ENCODE results near the gene RBFA.
"Not testable (repeated sequence)": the region's sequence is repeated elsewhere in the genome, so short reads cannot be mapped to it uniquely, and the experiment has no call there.

Gene RBFA, protein sequence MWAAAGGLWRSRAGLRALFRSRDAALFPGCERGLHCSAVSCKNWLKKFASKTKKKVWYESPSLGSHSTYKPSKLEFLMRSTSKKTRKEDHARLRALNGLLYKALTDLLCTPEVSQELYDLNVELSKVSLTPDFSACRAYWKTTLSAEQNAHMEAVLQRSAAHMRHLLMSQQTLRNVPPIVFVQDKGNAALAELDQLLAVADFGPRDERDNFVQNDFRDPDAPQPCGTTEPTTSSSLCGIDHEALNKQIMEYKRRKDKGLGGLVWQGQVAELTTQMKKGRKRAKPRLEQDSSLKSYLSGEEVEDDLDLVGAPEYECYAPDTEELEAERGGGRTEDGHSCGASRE

DNA sequence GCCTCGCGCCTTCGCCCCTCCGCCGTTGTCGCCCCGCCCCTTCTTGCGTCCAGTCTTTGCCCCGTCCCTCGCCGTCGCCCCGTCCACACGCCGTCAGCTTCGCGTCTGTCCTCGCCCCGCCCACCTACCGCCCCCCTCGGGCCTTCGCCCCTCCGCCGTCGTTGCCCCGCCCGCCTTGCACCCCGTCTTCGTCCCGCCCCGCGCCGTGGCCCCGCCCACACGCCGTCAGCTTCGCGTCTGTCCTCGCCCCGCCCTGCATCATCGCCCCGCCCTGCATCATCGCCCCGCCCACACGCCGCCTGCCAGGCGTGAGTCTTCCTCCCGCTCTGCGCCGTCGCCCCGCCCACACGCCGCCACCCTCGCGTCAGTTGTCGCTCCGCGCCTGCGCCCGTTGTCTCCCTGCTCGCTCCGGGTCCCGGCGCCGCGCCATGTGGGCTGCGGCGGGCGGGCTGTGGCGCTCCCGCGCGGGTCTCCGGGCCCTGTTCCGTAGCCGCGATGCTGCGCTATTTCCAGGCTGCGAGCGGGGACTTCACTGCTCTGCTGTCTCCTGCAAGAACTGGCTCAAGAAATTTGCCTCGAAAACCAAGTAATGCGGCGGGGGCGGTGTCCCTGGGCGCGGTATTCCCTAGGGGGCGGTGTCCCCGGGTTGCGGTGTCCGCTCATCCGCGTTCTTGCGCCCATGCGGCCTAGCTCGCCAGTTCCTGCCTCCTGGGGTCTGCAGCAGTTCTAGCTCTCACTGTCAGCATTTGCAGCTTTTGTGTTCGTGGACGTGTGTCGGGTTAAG, at the start of gene RBFA:
TSS of gene RBFA (plus strand) at position 367 of the 784 bp plus-strand sequence. CDS start at position 429, 62 bp downstream.
- peak; percentile 95 for DNase-seq (ENCODE audit: low spot score)

DNA sequence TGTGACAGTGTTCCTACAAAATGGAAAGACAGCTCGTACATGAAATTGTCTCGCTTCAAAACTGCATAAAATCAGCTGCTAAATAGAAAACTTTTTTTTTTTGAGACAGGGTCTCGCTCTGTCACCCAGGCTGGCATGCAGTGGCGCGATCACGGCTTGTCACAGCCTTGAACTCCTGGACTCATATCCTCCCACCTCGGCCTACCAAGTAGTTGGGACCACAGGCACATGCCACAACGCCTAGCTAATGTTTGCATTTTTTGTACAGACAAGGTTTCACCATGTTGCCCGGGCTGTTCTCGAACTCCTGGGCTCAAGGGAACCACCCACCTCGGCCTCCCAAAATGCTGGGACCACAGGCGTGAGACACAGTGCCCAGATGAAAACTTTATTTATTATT, 49.1 kb upstream of the RBFA start:
- DNase-seq (ENCODE audit: low spot score): no peak

DNA sequence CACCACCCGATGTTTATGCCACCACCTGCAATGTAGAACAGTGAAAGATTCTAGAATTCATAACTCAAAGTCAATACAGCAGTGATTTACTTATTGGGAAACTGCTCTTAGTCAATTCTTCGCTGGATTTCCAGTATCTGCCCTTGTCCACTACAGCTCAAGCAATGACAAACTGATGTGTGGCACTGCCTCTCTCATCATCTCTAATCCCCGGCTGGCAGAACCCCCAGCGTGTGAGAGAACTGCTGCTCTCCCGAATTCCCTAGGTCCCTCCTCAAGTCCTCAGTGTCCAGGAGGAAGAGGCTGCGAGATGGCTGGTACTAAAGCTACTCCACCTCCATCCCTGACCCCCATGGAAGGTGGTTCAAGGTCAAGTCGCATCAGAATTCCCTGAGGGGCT, 47.5 kb upstream of the RBFA start:
- DNase-seq (ENCODE audit: low spot score): no peak

DNA sequence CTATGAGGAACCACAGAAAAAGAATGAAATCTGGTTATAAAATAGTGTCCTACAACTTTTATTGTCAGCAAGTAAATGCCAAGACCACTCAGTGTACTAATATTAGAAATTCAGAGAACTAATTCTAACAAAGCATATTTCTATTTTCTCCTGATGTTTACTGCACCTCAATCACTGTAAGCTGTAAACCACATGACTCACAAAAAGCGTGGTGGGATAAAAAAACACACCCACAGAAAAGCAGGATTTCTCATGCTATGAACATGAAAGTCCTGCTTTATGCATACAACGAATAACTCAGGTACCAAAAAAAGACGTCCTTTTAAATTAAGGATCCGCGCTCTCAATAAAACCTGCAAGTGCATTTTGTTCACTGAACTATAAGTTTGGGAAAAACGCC, 46.7 kb upstream of the RBFA start:
- DNase-seq (ENCODE audit: low spot score): no peak

DNA sequence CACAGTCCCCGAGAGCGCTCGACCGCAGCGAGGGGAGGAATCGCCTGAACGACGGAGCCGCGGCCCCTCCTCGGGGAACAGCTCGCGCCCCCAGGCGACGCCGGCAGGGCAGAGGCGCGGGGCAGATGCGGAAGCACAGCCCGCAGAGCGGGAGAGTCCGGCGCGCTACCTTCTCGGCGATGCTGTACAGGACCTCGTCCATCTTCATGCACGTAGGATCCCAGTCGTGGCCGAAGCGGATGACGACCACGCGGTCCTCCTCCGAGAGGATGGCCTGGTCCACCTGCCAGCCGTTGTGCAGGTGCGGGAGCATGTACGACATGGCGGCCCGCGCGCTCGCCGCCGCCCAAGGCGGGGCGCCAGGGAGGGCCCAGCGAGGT, 46.2 kb upstream of the RBFA start:
- DNase-seq (ENCODE audit: low spot score): peak; percentile 84

DNA sequence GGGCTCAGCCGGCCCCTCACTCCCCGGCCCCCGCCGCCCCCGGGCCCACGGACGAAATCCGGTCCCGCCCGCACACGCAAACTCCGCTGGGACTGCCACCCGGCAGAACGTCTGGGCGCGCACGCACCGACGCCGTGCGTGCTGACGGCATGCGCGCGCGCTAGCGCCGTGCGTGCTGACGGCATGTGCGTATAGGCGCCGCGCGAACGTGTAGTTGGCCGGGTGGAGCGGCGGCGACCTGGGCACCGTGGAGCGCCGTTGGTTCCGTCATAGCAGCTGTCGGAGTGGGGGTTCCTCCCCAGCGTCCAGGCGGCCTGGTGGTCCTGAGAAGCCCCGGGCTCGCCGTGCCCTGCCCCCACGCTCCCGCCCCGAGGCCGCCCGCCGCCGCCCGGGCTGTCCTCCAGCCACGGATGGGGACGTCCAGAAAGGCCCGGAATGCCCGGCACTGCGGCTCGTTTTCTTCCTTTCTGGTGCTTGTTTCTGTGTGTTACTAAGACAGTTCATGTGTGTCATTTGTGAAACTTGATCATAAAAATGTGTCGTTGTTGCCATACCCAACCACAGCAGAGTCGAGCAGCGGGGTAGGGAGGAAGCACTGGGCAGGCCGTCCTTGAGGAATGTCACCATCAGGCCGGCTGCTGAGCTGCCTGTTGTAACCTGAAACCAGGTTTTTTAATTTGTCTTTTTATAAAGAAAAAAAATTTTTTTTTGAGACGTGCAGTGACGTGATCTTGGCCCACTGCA, 45.6 kb upstream of the RBFA start, which contains the start of gene TXNL4A:
TSS of gene TXNL4A (minus strand) at position 113 of the 744 bp plus-strand sequence. CDS start 171 bp downstream, outside the sequence.
- DNase-seq (ENCODE audit: low spot score): peak; percentile 88

DNA sequence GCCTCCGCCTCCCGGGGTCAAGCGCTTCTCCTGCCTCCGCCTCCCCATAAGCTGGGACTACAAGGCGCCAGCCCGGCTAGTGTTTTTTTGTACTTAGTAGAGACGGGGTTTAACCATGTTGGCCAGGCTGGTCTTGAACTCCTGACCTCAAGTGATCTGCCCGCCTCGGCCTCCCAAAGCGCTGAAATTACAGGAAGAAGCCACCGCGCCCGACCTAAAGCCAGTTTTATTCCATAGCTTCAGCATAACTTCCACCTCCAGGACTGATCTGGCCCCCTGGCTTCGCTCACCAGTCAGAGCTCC, 45.1 kb upstream of the RBFA start:
- no peak for DNase-seq (ENCODE audit: low spot score)

DNA sequence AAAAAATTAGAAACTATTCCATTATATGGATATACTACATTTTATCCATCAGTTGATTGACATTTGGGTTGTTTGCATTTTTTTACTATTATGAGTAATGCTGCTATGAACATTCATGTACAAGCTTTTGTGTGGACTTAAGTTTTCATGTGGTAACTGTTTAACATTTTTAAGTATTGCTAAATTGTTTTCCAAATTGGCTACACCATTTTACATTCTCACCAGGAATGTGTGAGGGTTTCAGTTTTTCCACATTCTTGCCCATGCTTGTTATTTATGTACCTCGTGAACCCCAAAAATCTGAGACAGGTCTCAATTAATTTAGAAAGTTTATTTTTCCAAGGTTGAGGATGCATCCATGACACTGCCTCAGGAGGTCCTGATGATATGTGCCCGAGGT, 42.7 kb upstream of the RBFA start:
- no peak for DNase-seq (ENCODE audit: low spot score)

DNA sequence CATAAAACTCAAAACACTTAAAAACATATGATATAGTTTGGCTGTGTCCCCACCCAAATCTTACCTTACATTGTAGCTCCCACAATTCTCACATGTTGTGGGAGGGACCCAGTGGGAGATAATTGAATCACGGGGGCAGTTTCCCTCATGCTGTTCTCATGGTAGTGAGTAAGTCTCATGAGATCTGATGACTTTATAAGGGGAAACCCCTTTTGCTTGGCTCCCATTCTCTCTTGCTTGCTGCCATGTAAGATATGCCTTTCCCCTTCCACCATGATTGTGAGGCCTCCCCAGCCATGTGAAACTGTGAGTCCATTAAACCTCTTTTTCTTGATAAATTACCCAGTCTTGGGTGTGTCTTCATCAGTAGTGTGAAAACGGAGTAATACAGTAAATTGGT, 34.5 kb upstream of the RBFA start:
- DNase-seq (ENCODE audit: low spot score): not testable (repeated sequence)

DNA sequence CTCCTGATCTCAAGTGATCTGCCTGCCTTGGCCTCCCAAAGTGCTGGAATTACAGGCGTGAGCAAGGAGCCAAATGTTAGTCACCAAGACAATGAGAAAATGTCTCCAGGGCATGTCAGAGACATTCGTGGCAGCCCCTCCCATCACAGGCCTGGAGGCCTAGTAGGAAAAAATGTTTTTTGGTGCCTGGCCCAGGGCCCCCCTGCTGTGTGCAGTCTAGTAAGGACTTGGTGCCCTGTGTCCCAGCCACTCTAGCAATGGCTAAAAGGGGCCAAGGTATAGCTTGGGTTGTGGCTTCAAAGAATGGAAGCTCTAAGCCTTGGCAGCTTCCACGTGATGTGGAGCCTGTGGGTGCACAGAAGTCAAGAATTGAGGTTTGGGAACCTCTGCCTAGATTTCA, 33.4 kb upstream of the RBFA start:
- no peak for DNase-seq (ENCODE audit: low spot score)

DNA sequence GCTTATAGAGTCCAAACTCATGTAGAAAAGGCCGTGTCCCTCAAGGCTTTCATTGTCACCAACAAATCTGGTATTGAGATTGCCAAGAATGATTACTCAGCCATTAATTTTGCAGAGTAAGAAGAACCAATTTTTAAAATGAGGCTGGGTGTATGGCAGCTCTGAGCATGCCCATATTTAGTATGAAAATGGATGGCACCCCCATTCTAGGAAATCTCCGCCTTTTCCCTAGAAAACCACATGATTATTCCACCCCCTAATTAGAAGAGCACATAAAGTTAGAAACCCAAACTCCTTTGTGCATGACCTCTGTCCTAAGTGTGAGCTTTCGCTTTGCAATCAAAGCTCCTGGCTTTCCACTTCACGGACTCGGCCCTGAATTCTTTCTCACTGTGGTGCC, 31.8 kb upstream of the RBFA start:
- DNase-seq (ENCODE audit: low spot score): no peak

DNA sequence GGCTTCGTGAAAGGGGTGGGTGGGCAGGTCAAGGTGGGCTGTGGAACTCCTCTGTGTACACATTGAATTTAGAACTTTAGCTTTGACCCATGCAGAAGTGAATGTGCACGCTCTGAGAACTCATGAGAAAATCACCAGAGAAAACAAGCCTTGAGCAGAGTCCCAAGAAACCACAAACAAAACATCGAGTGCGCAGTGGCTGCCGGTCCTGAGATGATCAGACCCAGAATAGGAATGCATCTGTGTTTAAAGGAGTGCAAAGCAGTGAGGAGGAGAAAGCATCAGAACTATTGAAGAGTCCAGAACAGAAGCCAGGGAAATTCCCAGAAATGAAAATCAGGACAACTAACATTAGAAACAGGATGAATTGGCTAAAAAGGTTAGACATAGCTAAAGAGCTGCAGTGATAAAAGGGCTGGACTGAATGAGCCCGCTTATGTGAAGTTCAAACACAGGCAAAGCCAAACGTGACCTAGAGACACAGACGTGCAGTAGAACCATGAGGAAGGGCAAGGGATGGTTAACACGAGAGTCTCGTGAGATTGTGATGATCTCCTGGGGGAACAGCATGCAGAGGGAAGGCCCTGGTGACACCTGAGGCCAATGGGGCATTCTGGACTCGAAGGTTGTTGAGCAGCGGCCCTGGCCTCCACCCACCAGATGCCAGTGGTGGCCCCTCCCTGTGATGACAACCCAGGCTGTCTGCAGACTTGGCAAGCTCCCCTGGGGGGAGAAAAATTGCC, 29.5 kb upstream of the RBFA start:
- no peak for DNase-seq (ENCODE audit: low spot score)

DNA sequence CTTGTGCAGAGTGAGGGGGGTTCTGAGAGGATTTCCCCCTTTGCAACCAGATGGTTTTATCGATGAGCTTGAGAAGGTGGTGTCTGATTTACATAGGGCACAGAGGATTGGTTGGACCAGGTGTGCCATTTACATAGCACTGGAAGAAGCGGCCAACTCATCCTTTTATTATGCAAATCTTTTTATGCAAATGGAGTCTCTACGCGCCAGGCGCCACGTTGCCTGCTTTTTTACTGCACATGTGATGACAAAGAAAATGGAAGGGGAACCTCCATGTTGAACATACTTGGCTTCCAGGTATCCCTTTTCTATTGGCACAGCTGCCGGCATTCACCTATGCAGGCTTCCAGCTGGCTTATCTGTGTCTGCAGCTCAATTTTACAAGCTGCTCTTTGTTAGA, 27.5 kb upstream of the RBFA start:
- DNase-seq (ENCODE audit: low spot score): no peak

DNA sequence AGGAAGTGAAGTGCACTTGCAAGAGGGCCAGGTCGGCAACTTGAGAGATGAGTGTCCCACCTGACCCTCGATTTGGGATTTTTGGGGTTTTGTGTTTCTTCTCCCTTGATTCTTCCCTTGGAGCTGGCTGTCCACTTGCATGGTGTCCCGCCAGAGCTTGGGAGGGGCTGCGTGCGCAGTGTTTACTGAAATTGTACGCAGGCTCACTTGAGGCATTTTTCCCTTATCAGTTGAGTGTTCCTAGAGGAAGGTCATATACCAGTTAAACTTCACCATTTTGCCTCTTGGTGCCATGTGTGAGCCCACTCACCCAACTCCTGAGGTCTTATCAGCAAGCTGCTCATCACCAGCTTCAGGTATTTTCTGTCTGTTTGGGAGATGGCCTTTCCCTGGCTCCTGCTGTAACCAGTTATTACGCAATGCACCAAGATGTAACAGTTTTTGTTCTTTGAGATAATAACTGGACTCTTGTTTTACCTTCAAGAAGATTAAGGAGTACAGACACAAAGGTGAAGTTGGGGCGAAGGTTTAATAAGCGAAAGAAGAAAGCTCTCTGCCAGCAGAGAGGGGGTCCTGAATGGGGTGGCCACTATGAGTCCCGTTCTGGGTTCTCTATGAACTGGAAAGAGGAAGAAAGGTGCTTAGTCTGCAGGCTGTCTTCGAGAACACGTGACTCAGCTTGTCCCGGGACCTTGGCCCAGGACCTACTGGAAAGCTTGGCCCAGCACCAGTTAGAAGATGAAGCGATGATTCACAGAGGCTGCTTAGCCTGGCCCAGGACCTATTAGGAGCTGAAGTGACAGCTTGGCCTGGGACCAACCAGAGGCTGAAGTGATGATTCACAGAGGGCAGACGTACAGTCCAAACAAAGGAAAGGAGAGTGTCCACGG, 24.3 kb upstream of the RBFA start:
- DNase-seq (ENCODE audit: low spot score): no peak

DNA sequence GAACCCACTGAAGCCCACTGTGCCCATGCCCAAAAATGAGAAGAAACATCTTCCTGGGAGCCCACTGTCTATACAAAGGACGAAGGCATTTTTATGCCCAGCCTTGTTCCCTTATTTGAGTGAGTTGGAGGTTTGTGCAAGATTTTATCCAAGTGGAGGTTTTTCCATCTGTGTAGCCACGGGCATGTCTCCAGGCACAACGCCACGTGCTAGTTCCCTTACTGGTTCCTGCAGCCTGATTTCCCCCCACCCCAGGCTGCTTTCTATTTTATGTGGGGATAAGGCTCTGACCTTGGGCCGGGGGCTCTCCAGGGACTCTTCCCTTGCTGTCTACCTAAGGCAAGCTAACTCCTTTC, 23.7 kb upstream of the RBFA start:
- DNase-seq (ENCODE audit: low spot score): no peak

DNA sequence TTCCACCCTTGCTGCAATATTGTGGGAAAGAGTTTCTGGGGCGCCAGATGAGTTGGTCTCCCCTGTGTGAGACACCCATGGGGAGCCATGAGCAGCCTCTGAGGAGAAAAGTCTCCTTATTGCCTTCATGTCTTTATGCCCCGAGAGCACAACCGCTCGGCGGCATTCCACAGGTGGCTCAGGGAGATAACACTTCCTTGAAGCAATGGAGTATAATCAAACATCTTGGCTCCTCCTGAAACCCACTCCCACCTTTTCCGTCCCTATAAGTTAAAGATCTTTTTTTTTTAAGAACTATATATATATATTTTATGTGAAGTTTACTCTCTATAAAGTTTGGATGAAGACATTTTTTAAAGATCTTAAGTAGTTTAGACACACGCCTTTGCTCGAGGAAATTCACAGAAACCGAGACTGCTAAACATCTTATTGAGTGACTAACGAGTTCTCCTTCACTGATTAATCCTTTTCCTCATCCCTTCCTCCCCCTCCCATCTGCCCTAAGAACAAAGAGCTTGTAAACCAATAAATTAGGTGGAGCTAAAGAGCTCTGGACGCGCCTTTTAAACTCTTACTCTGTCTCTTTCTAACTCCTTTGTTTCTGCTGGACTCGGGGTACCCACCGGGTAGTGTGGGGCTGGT, 22.6 kb upstream of the RBFA start:
- DNase-seq (ENCODE audit: low spot score): not testable (repeated sequence)

DNA sequence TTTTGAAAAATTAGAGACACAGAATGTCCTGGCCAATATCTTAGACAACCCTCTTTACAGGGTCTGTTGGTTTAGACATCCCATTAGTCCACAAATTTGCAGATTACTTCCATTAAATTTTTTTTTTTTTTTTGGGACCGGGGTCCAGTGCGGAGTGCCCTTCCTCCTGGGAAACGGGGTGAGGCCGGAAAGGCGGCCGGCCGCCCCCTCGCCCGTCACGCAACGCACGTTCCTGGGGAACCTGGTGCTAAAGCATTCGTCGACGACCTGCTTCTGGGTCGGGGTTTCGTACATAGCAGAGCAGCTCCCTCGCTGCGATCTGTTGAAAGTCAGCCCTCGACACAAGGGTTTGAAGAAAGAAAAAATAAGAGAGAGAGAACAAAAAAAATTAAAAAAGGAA, 21.5 kb upstream of the RBFA start:
- no peak for DNase-seq (ENCODE audit: low spot score)

DNA sequence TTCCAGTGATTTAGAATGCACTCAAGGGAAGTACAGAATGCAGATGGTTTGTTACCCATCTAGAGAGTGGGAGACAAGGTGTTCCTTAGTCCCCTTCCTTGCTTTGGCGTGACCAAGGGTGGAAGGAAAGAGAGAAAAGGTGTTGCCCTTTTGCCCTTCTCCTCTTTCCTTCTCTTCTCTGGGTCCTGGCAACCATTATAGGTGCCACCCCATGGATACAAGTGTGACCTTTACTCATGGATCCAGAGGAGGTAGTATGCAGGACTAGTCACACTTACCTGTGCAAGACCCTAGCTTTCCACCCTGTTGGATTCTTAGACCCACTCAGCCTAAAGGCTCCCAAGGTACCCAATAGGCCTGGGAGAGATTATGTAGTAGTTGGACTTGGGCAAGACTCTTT, 11.6 kb upstream of the RBFA start:
- DNase-seq (ENCODE audit: low spot score): no peak

DNA sequence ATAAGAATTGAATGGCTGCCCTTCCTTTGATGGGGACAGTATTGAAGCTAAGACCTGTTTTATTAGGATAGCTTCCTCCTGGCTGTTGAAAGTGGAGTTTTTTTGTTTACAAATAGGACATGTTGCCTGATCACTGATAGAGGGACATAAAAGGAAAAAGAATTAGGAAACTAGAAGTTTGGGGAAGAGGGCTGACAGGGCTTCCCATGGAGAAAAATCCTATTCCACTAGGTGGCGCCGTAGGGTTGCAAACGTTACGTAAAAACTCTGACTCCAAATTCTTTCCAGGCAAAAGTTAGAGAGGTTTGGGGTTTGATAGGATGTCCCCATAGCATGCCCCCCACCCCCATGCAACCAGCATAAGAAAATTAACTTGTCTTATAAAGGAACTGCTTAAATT, 11.1 kb upstream of the RBFA start:
- DNase-seq (ENCODE audit: low spot score): peak; percentile 61

DNA sequence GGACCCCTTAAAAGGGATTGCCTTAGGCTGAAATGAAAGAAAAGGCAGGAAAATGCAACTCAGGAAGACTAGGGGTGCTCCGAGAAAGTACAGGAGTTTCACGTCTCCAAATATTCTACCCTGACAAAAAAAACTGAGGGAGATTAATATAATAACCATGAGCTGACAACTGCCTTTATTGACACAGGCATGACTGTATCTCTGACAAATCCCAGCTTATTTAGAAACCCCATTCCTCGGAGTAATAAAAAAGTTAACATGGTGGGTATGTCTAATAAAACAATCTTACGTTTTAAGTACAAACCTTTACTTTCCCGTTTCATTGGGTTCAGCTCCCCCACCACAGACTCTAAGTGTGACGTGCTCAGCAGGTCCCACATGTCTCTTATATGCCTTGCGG, 7.9 kb upstream of the RBFA start:
- DNase-seq (ENCODE audit: low spot score): no peak

DNA sequence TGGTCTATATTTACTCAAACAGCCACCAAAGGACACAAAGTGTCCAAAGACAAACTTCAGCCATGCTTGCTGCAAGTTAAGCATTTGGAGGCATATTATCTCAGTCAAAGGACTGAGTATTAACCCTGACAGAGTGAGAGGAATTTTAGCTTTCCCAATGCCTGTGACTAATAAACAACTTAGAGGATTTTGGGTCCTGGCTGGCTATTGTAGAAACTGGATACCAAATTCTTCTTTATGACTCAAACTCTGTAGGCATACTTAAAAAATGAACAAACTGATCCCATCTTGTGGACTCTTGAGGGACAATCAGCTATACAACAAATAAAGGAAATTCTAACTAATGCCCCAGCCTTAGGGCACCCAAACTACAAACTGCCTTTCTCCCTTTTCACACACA, 6.5 kb upstream of the RBFA start:
- DNase-seq (ENCODE audit: low spot score): not testable (repeated sequence)

Measured in NAMALWA (cell line).